Caco-2 (cell line): ENCODE data around the gene CDKAL1. TPM values are rescaled to one million over a fixed set of nuclear protein-coding genes. Genes with fewer than 3 reads are reported as not detected.

Source experiments
- BruUV-seq: library from RNA; stranded (reverse); fragments of 400-500 nt; replicated peaks from 2 replicates; lab custom pipeline; 2021; lab: Mats Ljungman, UMichigan
- CTCF ChIA-PET: fragments of 300-600 bp; sonication (Branson Sonifier 250); formaldehyde crosslinking; loops from one replicate; lab custom pipeline; 2022; ENCODE audit warnings: antibody characterized with exemption; lab: Charles Lee
- POLR2A ChIA-PET: fragments of 300-600 bp; sonication (Branson Sonifier 250); formaldehyde crosslinking; loops from one replicate; lab custom pipeline; 2022; ENCODE audit warnings: antibody characterized with exemption; lab: Charles Lee
- DNase-seq, 2 experiments: peaks; one replicate each; pipeline versions ENCODE4 v3.0.0 to v3.0.0-alpha.2; 2020 to 2022
- H3K27me3 ChIP-seq: replicated peaks from 2 replicates; pipeline ENCODE4 v1.6.0; 2011; ENCODE audit warnings: low read length; ENCODE audit not compliant: control insufficient read depth, insufficient read depth
- H3K36me3 ChIP-seq: 2 replicates; pipeline ENCODE4 v1.5.1; 2011; ENCODE audit warnings: low read length; ENCODE audit not compliant: control insufficient read depth, insufficient read depth
- H3K4me1 ChIP-seq: fragments of 250-450 bp; sonication (Bioruptor Pico); 2 replicates; pipeline ENCODE4 v1.5.1; 2020; ENCODE audit warnings: mild to moderate bottlenecking
- H3K4me3 ChIP-seq: 2 replicates; pipeline ENCODE4 v1.5.1; 2011; ENCODE audit warnings: low read depth, mild to moderate bottlenecking, control low read depth, low read length
- H3K9me3 ChIP-seq: fragments of 250-450 bp; sonication (Bioruptor Pico); 2 replicates; pipeline ENCODE4 v1.5.1; 2020; ENCODE audit warnings: mild to moderate bottlenecking, moderate library complexity
- H3K27ac Mint-ChIP-seq: one replicate; pipeline ENCODE4 v1.8.0; 2022; ENCODE audit warnings: mixed read lengths; ENCODE audit not compliant: unreplicated experiment
- H3K27me3 Mint-ChIP-seq: one replicate; pipeline ENCODE4 v1.8.0; 2022; ENCODE audit warnings: mixed read lengths; ENCODE audit not compliant: insufficient read depth, unreplicated experiment
- H3K36me3 Mint-ChIP-seq: one replicate; pipeline ENCODE4 v1.8.0; 2022; ENCODE audit warnings: mild to moderate bottlenecking, mixed read lengths; ENCODE audit not compliant: insufficient read depth, unreplicated experiment
- H3K4me1 Mint-ChIP-seq: one replicate; pipeline ENCODE4 v1.8.0; 2022; ENCODE audit warnings: low read depth, mixed read lengths; ENCODE audit not compliant: unreplicated experiment
- H3K4me3 Mint-ChIP-seq: one replicate; pipeline ENCODE4 v1.8.0; 2022; ENCODE audit warnings: mild to moderate bottlenecking, moderate library complexity, mixed read lengths; ENCODE audit not compliant: unreplicated experiment
- H3K9me3 Mint-ChIP-seq: one replicate; pipeline ENCODE4 v1.8.0; 2022; ENCODE audit warnings: mixed read lengths; ENCODE audit not compliant: unreplicated experiment
- intact Hi-C: fragments of 100-400 bp; cut with micrococcal nuclease; formaldehyde crosslinking; loops from one replicate; pipeline ENCODE4 v1.10.0; 2022; ENCODE audit not compliant: unreplicated experiment
- total RNA-seq: library from RNA; stranded (reverse); gene quantifications from 2 replicates; pipeline ENCODE4 v1.2.3, GENCODE V29; 2022
- TF ChIP-seq, protein P1 (sequence below), 2 experiments: fragments of 200-600 bp in 1 of 2; IDR thresholded peaks; 1 replicate in 1 of 2; 2 replicates in 1 of 2; pipeline versions ENCODE4 v1.5.1 to v1.8.0; 2011 to 2022; ENCODE audit warnings: antibody characterized with exemption in 1 of 2, control low read depth in 1 of 2, inconsistent platforms in 1 of 2, low read depth in 1 of 2, low read length in 1 of 2, mild to moderate bottlenecking in 1 of 2, moderate library complexity in 1 of 2; ENCODE audit not compliant: insufficient read depth in 1 of 2, severe bottlenecking in 1 of 2, unreplicated experiment in 1 of 2

Gene CDKAL1
- total RNA-seq, 1 experiment from 2014 or later, result 18.7 TPM

DNA sequence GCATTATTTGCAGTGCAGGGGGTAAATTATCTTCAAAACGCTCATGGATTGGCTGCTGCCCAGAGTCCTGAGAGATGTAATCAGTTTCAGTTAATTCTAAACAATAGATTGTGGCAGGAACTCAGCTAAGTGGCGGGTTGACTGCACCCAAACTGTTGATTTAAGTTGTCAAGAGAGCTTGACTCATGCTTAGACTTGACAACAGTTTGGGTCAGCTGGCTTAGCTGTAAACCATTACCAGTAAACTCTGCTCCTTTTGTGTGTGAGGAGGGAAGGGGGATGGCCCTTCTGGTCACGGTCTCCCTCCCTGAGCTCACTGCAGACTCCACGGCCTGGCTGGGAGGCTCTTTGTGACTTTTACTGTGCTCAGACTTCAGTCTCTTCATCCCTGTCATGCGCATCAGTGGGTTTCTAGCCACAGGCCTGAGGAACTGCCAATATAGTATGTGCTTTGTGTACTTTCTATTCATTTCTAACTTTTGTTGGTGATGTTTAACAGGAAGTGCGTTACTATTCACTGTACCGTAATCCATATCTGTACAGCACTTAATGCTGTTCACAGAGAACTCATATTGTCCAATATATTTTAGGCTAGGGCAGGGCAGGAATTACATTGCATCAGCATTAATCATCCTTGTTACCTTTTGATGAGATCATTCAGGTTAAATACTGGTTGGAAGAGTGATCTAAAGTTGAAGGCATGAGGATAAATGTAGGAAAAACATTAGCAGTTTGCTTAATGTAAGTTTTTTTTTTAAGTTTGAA is 488.3 kb downstream of the CDKAL1 start:
- no peaks in the 10 kb centered on the region for H3K36me3 Mint-ChIP-seq
- H3K4me1 Mint-ChIP-seq, result no peaks in the 10 kb centered on the region
- Histone ChIP-seq H3K27me3 (no peaks in the 10 kb centered on the region), H3K36me3 (no peaks in the 10 kb centered on the region), H3K4me1 (0 out of 2 replicates have a peak, but pooled peaks cover 4% of the 10 kb centered on the region), H3K9me3 (no peaks in the 10 kb centered on the region), H3K4me3 (no peak overlapping the region)
- CTCF ChIA-PET, result no interaction called here
- H3K9me3 Mint-ChIP-seq, result no peaks in the 10 kb centered on the region
- H3K27me3 Mint-ChIP-seq, result no peaks in the 10 kb centered on the region
- H3K4me3 Mint-ChIP-seq, result no peak overlapping the region
- TF ChIP-seq, protein P1, sequence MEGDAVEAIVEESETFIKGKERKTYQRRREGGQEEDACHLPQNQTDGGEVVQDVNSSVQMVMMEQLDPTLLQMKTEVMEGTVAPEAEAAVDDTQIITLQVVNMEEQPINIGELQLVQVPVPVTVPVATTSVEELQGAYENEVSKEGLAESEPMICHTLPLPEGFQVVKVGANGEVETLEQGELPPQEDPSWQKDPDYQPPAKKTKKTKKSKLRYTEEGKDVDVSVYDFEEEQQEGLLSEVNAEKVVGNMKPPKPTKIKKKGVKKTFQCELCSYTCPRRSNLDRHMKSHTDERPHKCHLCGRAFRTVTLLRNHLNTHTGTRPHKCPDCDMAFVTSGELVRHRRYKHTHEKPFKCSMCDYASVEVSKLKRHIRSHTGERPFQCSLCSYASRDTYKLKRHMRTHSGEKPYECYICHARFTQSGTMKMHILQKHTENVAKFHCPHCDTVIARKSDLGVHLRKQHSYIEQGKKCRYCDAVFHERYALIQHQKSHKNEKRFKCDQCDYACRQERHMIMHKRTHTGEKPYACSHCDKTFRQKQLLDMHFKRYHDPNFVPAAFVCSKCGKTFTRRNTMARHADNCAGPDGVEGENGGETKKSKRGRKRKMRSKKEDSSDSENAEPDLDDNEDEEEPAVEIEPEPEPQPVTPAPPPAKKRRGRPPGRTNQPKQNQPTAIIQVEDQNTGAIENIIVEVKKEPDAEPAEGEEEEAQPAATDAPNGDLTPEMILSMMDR (IDR thresholded peaks at IDR 0.05; ENCODE audit: insufficient read depth in 1 of 2, low read depth in 1 of 2, low read length in 1 of 2, severe bottlenecking in 1 of 2, unreplicated experiment in 1 of 2), result no peak
- no TSS peak for BruUV-seq
- POLR2A ChIA-PET, result no interaction called here
- intact Hi-C loops, result loop anchor here (5.0 kb wide), 1 partner anchor 90 kb away; no protein-coding TSS in a partner anchor
- H3K27ac Mint-ChIP-seq, result no peak overlapping the region
- peak in 1 of 2 experiments; percentile 31 for DNase-seq

DNA sequence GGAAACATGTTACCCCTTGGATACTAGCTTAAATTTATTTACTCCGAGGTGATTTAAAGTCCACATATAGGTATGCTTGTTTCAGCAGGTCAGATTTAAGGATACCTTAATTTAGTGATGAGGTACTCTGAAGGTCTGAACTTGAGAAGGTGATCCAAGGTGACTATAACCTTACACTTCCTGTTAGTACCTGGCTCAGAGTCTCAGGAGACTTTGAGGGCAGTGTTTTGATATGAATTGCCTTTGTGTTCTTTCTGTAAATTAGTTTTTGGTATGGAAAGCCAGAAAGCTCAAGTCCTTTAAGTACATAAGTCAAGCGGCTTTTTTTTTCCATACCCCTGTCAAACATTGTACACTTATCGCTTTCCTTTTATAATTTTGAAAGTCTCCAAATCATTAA is 489.0 kb downstream of the CDKAL1 start:
- Histone ChIP-seq H3K9me3 (no peaks in the 10 kb centered on the region), H3K27me3 (no peaks in the 10 kb centered on the region), H3K4me3 (no peak overlapping the region), H3K36me3 (no peaks in the 10 kb centered on the region), H3K4me1 (0 out of 2 replicates have a peak, but pooled peaks cover 4% of the 10 kb centered on the region)
- no peak overlapping the region for H3K4me3 Mint-ChIP-seq
- CTCF ChIA-PET, result no interaction called here
- H3K9me3 Mint-ChIP-seq, result no peaks in the 10 kb centered on the region
- TF ChIP-seq, protein P1 (IDR thresholded peaks at IDR 0.05; ENCODE audit: insufficient read depth in 1 of 2, low read depth in 1 of 2, low read length in 1 of 2, severe bottlenecking in 1 of 2, unreplicated experiment in 1 of 2), result no peak
- BruUV-seq, result no TSS peak
- no peak for DNase-seq
- no peaks in the 10 kb centered on the region for H3K27me3 Mint-ChIP-seq
- intact Hi-C loops, result loop anchor here (5.0 kb wide), 1 partner anchor 89 kb away; no protein-coding TSS in a partner anchor
- POLR2A ChIA-PET, result no interaction called here
- no peak overlapping the region for H3K27ac Mint-ChIP-seq
- no peaks in the 10 kb centered on the region for H3K4me1 Mint-ChIP-seq
- H3K36me3 Mint-ChIP-seq, result no peaks in the 10 kb centered on the region

DNA sequence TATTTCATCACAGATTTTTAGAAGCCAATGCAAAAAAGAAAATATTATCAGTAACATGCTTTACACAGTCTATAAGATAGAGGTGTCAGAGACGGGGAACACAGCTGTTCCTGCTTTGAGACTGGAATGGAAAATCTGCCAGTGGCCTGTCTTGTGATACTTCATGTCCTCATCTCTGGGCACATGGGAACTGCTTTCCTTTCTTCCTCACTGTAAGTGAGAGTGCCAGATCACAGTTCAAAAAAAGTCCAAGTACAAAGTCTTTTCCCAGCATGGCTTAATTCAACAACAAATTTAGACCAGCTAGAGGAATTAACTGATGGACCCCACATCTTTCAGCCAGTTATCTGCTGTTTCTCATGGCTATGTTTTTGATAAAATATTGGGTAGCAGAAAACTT is 490.4 kb downstream of the CDKAL1 start:
- H3K9me3 ChIP-seq, result no peaks in the 10 kb centered on the region
- intact Hi-C loops, result loop anchor here (5.0 kb wide), 1 partner anchor 88 kb away; no protein-coding TSS in a partner anchor

More for the DNA sequence above, 490.4 kb downstream of the CDKAL1 start:
- no peaks in the 10 kb centered on the region for H3K27me3 Mint-ChIP-seq
- ChIA-PET POLR2A (no interaction called here), CTCF (no interaction called here)
- Histone ChIP-seq H3K4me1 (0 out of 2 replicates have a peak, but pooled peaks cover 4% of the 10 kb centered on the region), H3K27me3 (no peaks in the 10 kb centered on the region), H3K4me3 (no peak overlapping the region), H3K36me3 (no peaks in the 10 kb centered on the region)
- DNase-seq, result no peak
- no peak overlapping the region for H3K27ac Mint-ChIP-seq
- H3K4me3 Mint-ChIP-seq, result no peak overlapping the region
- no peaks in the 10 kb centered on the region for H3K36me3 Mint-ChIP-seq
- no peaks in the 10 kb centered on the region for H3K9me3 Mint-ChIP-seq
- no TSS peak for BruUV-seq
- H3K4me1 Mint-ChIP-seq, result no peaks in the 10 kb centered on the region
- TF ChIP-seq, protein P1 (IDR thresholded peaks at IDR 0.05; ENCODE audit: insufficient read depth in 1 of 2, low read depth in 1 of 2, low read length in 1 of 2, severe bottlenecking in 1 of 2, unreplicated experiment in 1 of 2), result no peak
